NCI-H748 (cell line): Measurements from ENCODE around the gene PHLDB3.

Source experiments
- DNase-seq: peaks from one replicate; lab custom pipeline; 2025; ENCODE audit not compliant: unreplicated experiment; lab: John Stamatoyannopoulos, UW

PHLDB3 gene

GRCh38 chr19:43501661-43502418 lies 2.7 kb downstream of the PHLDB3 start:
- DNase-seq, result no peak

- no peak for DNase-seq
Observed at GRCh38 chr19:43499042-43499441, 5.5 kb downstream of the PHLDB3 start.

- no peak for DNase-seq
Observed at GRCh38 chr19:43498233-43498842, 6.2 kb downstream of the PHLDB3 start.

- DNase-seq, result no peak
Observed at GRCh38 chr19:43496960-43497359, 7.6 kb downstream of the PHLDB3 start.

GRCh38 chr19:43495082-43495481 lies 9.5 kb downstream of the PHLDB3 start:
- DNase-seq, result no peak

GRCh38 chr19:43490759-43491158 lies 13.8 kb downstream of the PHLDB3 start:
- no peak for DNase-seq

GRCh38 chr19:43489979-43490599 lies 14.5 kb downstream of the PHLDB3 start:
- DNase-seq, result no peak

- no peak for DNase-seq
Observed at GRCh38 chr19:43489310-43489709, 15.2 kb downstream of the PHLDB3 start.

GRCh38 chr19:43488179-43488578 lies 16.4 kb downstream of the PHLDB3 start:
- no peak for DNase-seq

- DNase-seq, result no peak
Observed at GRCh38 chr19:43486412-43486811, 18.1 kb downstream of the PHLDB3 start.

- no peak for DNase-seq
Observed at GRCh38 chr19:43485951-43486350, 18.6 kb downstream of the PHLDB3 start.

GRCh38 chr19:43483281-43483680 lies 21.3 kb downstream of the PHLDB3 start:
- DNase-seq, result no peak

- DNase-seq, result no peak
Observed at GRCh38 chr19:43482193-43482592, 22.4 kb downstream of the PHLDB3 start.

- no peak for DNase-seq
Observed at GRCh38 chr19:43481701-43482100, 22.8 kb downstream of the PHLDB3 start.

- no peak for DNase-seq
Observed at GRCh38 chr19:43480574-43480973, 24.0 kb downstream of the PHLDB3 start.

GRCh38 chr19:43479961-43480561 lies 24.5 kb downstream of the PHLDB3 start:
- DNase-seq, result no peak

- DNase-seq, result no peak
Observed at GRCh38 chr19:43479226-43479625, 25.3 kb downstream of the PHLDB3 start.

- no peak for DNase-seq
Observed at GRCh38 chr19:43478323-43478722, 26.2 kb downstream of the PHLDB3 start.

GRCh38 chr19:43476606-43477005 lies 27.9 kb downstream of the PHLDB3 start:
- no peak for DNase-seq

- peak; percentile 94 for DNase-seq
Observed at GRCh38 chr19:43474986-43475705, 29.4 kb downstream of the PHLDB3 start.

GRCh38 chr19:43474487-43474886 lies 30.1 kb downstream of the PHLDB3 start:
- DNase-seq, result no peak
